Superior temporal gyrus (tissue), 1 donor: Measurements from ENCODE around the gene RAB11FIP4.

Experiments used
- DNase-seq: peaks from one replicate; pipeline ENCODE4 v3.0.0-alpha.2; 2016; ENCODE audit errors: extremely low spot score

Gene RAB11FIP4

DNA sequence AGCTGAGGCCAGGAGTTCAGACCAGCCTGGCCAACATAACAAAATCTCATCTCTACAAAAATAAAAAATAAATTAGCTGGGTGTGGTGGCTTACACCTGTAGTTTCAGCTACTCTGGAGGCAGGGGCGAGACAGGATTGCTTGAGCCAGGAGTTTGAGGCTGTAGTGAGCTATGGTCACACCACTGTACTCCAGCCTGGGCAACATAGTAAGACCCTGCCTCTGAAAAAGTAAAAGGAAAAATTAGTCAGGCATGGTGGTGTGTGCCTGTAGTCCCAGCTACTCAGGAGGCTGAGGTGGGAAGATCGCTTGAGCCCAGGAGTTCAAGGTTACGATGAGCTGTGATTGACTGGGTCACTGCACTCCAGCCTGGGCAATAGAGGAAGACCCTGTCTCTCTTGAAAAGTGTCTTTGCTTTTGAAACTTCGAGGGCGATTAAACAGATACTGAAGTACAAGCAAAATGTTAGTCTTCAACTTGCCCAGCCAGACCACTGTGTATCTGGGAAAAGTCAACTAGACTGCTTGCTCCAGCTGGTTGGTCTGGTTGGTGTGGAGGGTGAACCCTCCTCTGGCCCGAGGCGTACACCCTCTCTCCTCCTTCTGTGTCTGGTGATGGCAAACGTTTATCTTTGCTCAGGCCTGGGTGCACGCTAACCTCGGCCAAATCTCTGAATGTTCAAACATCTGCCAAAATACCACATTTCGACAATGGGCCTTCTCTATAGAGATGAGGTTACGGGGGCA, 174.9 kb downstream of the RAB11FIP4 start:
- DNase-seq: no peak

DNA sequence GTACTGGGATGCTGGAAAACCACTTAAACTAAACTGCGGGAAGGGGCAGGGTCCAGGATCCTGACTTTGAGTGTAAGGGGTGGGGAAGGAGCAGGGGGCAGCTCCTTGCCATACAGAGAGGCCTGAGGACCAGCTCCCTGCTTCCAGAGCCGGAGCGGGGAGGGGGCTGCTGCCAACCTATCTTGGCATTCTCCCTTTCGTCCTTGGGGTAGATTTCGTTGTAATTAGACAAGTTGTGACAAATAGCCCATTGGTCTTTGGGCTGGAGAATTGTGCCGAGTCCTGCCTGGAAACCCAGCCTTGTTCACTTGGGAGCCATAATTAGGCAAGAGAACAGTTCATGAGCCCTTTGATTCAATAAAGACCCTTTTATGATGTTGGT, 175.5 kb downstream of the RAB11FIP4 start:
- DNase-seq: no peak

DNA sequence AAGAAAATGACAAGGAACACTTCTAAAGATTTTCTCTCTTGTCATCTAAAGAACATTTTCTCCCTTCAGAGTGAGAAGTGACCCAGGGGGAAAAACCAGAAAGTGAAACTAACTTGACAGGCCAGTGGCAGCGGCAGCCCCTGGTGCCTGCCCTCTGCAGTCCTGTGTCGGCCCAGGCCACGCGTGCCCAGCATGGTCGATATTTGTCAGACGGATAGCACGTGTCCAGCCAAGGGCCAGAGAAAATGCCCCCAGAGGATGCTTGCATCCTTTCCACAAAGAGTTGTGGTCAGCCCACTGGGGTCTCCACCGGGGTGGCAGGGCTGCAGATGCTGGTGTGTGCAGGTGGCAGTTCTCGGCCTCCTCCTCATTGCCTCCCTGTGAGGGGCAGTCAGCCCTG, 176.6 kb downstream of the RAB11FIP4 start:
- no peak for DNase-seq

GRCh38 chr17:31568539-31568938, 177.1 kb downstream of the RAB11FIP4 start:
- DNase-seq: no peak

DNA sequence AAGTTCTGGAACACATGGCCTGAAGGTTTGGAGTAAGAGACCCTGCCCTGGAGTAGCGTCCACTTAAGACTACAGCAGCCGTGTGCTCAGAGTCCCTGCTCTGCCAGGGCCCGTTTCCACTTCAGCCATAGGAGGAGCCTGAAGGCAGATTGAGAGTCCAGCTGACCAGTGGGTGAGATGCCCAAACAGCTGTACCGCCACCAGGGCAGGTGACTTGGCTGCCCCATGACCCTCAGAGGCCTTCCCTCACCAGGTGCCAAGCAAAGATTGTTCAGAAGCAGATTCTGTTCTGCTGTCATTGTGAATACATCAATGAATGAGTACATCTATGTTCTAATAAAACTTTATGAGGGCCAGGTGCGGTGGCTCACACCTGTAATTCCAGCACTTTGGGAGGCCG, 178.8 kb downstream of the RAB11FIP4 start:
- no peak for DNase-seq

DNA sequence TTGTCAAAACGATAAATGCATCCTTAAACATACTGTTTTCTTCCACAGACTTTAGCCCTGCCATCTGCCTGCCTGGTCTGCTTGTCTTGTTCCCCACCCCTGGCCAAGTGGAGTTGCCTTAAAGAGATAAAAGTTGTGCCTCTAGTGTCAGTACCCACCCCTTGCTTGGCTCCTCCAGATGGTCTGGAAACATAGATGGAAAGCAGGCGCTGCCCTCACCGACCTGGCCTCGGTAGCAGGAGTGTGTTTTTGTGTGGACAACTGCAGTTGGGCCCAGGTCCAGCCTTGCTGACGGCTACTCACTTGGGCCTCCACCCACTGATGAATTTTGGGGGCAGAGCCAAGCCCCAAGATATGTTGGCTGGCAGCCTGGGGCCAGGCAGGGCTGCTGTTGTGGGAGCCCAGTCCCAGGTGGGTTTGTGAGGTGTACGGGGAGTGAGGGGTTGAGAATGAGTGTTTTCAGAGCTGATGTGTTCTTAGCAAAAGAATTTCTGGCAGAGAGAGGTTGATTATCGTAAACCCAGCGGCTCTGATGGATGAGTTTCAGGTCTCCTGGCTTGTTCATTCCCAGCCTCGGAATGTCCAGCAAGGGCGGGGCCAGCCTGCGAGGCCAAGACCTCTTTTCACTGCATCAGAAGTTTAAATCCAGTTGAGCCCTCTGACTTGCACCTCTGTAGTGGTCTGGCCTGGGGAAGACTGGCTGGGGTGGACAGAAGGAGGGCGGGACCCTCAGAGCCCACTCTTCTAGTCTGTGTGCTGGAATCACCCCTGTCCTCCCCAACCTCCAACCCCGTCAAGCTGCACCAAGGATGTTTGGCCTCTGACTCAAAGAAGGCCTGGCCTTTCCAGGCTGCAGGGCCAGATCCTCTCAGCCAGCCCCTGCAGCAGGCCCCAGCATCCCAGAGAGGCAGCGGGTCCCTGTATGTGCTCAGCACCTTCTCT, 179.7 kb downstream of the RAB11FIP4 start:
- no peak for DNase-seq

DNA sequence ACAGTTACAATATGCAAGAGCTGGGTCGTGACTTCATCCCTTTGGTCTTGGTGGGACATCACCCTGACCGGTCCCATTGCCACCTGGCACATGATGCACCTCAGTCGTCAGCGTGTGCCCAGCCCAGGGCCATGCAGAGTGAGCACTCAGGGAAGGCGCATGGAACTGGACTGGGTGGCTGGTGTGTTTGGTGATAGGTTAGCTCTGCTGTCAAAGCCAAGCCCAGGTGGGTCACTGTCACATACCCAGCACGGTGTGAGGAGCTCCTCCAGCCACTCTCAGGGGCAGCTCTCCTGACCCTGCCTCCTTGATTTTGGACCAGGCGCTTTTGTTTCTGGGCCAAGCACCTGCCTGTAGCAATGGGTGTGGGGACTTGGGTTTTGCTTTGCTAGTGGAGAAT, 180.9 kb downstream of the RAB11FIP4 start:
- no peak for DNase-seq

GRCh38 chr17:31573047-31573446, 181.6 kb downstream of the RAB11FIP4 start:
- no peak for DNase-seq

- DNase-seq: no peak
Observed at GRCh38 chr17:31573861-31574260, 182.4 kb downstream of the RAB11FIP4 start.

DNA sequence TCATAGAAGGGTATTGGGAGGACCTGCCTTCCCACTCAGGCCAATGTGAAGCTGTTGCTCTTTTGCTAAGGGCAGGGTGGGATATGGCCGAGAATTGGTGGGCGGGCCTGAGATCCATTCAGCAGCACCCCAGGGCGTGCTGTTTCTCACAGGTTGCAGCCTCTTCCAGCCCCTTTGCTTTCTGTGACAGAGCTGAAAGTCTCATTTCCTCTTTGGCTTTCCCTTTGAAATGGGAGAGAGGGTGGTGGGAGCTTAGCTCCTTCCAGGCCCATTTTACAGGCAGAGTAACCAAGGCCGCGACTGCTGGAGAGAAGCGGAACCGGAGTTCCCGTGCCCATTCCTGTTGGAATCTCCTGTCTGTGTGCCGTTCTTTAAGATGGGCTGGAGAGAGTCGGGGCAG, 183.0 kb downstream of the RAB11FIP4 start:
- DNase-seq: no peak

DNA sequence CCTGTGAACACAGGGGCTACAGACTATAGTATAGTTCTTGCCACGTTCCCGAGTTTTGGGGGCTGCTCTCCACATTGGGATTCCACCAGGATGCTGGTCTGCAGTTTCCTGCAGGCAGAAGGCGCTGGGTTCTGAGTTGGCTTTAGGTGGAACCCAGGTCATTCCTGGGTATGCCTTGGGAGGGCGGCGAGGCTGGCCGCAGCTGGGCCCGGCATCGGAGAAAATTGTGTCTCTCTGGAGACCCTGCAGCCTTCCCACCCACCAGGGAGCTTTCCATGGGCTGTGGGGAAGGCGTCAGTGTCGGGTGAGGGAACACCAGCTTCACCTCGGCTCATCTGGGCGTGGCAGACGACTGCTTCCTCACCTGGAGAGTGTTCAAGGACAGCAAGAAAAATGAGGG, 183.6 kb downstream of the RAB11FIP4 start:
- no peak for DNase-seq

DNA sequence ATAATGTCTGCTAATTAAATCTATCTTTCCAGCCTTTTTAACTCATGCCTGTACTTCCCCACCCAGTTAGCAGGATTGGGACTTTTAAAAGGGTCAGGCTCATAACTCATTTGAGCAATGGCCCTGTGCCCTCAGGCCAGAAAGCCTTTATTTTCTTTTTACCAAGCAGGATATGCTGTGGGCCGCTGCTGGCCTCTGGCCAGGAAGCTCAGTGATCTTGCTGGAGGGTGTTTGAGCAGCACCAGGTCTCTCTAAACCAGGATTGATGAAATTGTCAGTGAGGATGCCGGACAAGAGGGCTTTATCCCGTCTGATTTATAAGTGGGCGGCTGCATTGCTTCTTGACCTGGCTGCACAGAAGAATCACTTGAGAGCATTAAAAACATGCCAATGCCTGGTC, 187.8 kb downstream of the RAB11FIP4 start:
- no peak for DNase-seq

DNA sequence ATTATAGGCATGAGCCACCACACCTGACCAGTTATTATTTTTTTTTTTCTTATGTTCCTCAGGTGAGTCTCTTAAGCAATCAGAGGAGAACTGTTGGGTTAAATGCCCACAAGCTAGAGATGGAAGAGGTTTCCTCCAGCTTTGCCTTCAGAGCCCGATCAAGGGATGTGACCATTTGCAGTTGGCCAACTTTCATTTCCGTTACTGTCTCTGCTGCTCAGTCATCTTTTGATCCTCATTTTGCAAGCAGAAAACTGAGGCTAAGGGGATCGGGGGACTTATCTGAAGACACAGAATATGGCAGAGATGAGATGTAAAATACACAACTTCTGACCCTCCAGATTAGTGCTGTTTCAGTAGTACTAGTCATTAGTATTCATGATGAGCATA, 188.8 kb downstream of the RAB11FIP4 start:
- no peak for DNase-seq

GRCh38 chr17:31580706-31581490, 189.4 kb downstream of the RAB11FIP4 start:
- DNase-seq: peak; percentile 50

- no peak for DNase-seq
Observed at GRCh38 chr17:31581491-31581890, 190.0 kb downstream of the RAB11FIP4 start.

DNA sequence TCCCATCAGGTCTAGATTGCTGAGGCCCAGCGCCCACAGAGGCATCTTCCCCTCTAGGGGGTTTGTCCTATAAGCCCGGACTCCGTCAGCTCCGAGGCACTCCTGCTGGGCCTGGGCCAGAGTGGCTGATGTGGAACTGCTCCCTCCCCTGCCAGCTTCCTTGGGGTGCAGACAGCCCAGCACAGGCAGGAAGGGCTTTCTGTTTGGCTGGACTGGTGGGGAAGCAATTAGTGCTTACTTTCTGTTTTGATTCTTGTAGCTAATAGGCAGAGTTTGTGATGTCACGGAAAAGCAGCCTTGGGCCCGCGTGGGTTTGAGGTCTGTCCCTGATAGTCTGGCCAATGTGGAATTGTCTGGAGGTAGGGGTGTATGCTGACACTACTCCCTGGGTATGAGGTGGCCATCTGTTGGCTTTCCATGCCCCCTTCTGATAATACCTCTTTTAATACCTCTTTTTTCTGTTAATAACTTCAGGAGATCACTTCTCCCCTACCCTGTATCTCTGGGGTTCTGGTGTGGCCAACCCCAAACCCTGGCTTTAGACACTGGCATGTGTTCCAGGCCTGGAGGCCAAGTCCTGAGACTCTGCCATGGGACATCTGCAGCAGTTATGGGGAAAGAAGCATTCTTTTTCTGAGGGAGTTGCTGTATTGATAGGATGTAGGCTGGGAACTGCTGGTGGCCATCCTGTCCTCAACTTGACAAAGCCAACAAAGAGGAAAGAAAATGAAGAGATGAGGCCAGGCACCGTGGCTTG, 190.9 kb downstream of the RAB11FIP4 start:
- no peak for DNase-seq

- DNase-seq: no peak
Observed at GRCh38 chr17:31583772-31584356, 192.4 kb downstream of the RAB11FIP4 start.

- no peak for DNase-seq
Observed at GRCh38 chr17:31584438-31585279, 193.2 kb downstream of the RAB11FIP4 start.

- DNase-seq: no peak
Observed at GRCh38 chr17:31585280-31585630, 193.8 kb downstream of the RAB11FIP4 start.

DNA sequence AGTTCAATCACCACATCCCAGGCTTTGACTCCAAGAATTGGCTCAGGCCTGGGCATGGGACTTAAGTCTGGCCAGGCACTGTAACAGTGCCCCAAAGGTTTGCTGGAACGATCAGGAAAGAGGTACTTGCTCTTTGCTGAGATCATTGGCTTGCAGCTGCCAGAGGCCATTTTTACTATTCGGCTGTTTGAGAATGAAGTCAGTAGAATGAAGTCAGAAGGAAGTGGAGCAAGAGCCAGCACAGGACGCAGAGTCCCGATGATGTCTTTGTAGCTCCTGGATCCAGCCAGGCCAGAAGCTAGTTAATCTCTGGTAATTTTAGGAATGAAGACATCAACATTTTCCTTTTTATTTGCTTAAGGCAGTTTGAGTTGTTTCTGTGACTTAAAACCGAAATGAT, 195.5 kb downstream of the RAB11FIP4 start:
- DNase-seq: no peak
